NCI-H526 treated with DMSO at 0.1 percent for 48 hours (cell line): ENCODE results near the gene METTL17.
"Not testable (repeated sequence)": the region's sequence is repeated elsewhere in the genome, so short reads cannot be mapped to it uniquely, and the experiment has no call there.

Source experiments
- DNase-seq: peaks from one replicate; lab custom pipeline; 2025; lab: John Stamatoyannopoulos, UW

Gene METTL17, protein sequence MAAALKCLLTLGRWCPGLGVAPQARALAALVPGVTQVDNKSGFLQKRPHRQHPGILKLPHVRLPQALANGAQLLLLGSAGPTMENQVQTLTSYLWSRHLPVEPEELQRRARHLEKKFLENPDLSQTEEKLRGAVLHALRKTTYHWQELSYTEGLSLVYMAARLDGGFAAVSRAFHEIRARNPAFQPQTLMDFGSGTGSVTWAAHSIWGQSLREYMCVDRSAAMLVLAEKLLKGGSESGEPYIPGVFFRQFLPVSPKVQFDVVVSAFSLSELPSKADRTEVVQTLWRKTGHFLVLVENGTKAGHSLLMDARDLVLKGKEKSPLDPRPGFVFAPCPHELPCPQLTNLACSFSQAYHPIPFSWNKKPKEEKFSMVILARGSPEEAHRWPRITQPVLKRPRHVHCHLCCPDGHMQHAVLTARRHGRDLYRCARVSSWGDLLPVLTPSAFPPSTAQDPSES

GRCh38 chr14:20989787-20990600 is at the start of gene METTL17:
TSS of gene METTL17 (plus strand) at chr14:20989980. CDS start at chr14:20990003, 23 bp downstream.
- peak; percentile 85 for DNase-seq

GRCh38 chr14:20945146-20945545 is 44.6 kb upstream of the METTL17 start:
- not testable (repeated sequence) for DNase-seq

GRCh38 chr14:20946707-20947106 is 43.1 kb upstream of the METTL17 start:
- not testable (repeated sequence) for DNase-seq

DNA sequence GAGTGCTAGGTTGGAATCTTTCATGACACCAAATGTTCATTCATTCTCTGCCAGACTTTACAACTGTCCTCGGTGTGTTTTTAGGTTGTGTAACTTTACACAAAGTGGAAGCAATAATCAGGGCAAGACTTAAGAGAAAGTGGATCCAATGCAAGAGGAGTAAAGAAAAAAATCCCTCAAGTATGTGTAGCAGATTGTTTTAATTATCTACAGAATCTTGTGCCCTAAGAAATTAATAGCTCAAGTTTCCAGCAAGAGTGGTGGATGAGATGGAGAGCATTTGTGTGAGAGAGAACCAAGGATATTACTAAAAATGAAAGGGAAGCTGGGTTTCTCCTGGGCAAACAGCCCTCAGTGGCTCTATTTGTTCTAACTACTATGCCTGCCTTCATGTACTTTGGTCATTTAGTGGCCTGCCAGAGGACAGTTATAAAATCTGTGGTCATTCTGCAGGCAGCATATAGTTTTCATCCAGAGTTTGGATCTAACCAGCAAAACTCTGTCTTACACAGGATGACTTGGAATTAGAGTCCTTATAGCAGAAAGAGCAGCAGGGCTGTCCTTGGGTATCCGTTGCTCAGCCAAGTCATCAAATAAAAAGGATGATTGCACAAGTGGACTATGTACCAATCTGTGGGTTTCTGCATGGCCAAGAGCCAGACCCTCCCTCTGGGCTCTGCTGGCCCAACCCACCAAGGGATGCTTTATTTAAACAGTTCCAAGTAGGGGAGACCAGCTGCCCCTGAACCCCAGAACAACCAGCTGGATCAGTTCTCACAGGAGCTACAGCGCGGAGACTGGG is 34.8 kb upstream of the METTL17 start, which contains the start of gene RNASE2:
Gene RNASE2 (plus strand): TSS at position 752 of the 802 bp plus-strand sequence. CDS start 285 bp downstream, outside the sequence.
- not testable (repeated sequence) for DNase-seq

DNA sequence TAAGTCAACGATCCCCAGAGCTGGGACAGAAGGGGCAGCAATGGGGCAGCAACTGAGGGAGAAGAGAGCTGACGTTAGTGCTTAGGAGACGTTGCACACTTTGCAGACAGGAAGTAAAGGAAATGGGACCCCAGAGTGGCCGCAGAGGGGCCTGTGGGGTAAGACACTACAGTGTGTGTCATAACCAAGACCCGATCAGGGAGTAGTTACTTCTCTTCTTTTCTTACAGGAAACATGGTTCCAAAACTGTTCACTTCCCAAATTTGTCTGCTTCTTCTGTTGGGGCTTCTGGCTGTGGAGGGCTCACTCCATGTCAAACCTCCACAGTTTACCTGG is 34.3 kb upstream of the METTL17 start:
- DNase-seq: not testable (repeated sequence)

DNA sequence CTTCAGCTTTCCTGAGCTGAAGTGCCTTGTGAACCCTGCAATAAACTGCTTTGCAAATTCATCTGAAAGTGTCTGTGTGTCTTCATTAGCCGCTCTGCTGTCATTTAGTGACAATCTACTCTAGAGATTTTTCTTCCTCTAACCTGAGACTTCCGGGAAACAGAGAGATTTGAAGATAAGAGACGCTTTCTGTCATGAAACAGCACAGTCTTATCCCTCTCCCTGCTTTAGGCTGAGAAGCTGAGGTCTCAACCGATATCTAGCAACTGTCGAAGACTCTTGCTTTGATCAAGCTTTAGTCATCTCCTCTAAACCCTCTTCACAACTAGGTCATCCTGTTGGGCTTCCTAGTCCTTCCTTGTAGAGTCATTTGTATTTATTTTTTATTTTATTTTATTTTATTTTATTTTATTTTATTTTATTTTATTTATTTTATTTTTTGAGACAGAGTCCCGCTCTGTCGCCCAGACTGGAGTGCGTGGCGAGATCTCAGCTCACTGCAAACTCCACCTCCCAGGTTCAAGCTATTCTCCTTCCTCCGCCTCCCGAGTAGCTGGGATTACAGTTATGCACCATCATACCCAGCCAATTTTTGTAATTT is 33.3 kb upstream of the METTL17 start:
- DNase-seq: no peak

DNA sequence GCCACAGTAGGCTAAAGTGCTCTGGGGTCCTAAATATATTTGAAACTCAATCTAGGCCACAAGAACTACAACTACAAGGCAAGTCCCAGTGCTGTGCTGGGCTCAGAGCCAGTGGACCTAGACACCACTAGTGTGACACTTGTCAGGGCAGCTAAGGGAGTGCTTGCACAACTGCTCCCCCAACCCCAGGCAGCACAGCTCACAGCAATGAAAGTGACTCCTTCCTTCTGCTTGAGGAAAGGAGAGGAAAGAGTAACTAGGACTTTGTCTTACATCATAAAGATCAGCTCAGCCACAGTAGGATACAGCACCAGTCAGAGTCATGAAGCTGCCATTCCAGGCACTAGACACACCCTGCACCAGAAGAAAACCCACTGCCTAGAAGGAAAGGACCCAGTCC is 30.8 kb upstream of the METTL17 start:
- DNase-seq: not testable (repeated sequence)

GRCh38 chr14:20969336-20969735 is 20.4 kb upstream of the METTL17 start:
- no peak for DNase-seq

DNA sequence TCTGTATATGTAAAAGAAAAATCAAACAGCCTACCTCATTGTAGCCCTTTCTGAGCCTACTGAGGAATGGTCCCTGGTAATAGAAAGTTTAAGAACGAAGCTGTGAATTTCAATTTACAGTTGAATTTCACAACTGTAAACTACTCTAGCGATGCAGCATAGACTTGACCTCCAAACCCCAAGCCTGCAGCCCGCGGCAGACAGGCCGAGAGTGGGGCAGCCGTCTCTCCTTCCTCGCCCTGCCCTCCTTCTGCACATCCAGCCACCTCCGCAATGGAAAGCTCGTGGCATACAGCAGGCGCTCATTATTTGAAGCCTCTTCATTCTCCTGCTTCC is 19.2 kb upstream of the METTL17 start:
- no peak for DNase-seq

- DNase-seq: peak; percentile 54
Observed at GRCh38 chr14:20970983-20971704, 18.6 kb upstream of the METTL17 start.

DNA sequence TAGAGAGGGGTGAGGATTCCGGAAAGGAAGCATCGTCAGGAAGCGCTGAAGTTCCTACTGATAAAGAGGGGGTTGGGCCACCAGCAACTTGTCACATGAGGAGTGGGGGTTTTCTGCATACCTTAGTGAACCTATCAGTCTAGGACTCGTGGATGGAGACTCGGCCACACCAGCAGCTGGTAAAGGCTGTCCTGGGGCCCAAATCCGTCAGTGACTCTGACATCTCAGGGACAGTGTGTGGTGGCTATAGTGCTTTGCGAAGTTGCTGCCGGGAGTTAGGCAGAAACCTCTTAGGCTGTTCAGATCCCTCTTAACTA is 18.1 kb upstream of the METTL17 start:
- no peak for DNase-seq

- DNase-seq: no peak
Observed at GRCh38 chr14:20973501-20973900, 16.3 kb upstream of the METTL17 start.

DNA sequence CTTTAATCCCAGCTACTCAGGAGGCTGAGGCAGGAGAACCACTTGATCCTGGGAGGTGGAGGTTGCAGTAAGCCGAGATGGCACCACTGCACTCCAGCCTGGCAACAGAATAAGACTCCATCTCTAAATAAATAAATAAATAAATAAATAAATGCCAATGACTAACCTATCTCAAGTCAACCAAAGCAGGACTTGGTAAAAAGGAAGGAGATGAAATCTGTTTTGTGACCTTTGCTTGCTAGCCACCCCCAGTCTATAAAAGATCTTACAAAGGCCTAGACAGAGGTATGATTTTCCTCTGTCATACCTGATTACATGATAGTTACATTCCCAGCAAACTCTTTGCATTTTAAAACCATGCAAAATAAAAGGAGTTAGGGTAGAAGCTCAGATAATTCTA is 13.5 kb upstream of the METTL17 start:
- no peak for DNase-seq

GRCh38 chr14:20978687-20979086 is 11.1 kb upstream of the METTL17 start:
- no peak for DNase-seq

DNA sequence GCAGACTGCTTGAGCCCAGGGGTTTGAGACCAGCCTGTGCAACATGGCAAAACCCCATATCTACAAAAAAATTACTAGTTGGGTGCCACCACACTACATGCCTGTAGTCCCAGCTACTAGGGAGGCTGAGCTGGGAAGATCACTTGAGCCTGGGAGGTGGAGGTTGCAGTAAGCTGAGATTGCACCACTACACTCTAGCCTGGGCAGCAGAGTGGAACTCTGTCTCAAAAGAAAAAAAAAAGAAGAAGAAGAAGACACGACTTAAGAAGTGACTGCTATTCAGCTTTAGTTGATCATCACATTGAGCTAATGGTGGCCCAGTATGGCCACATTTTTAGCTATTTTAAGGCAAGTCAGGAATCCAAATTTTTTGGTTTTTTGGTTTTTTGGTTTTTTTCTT is 8.9 kb upstream of the METTL17 start:
- no peak for DNase-seq

- no peak for DNase-seq
Observed at GRCh38 chr14:20982646-20983369, 7.0 kb upstream of the METTL17 start.

GRCh38 chr14:20985650-20986049 is 4.1 kb upstream of the METTL17 start:
- DNase-seq: not testable (repeated sequence)

DNA sequence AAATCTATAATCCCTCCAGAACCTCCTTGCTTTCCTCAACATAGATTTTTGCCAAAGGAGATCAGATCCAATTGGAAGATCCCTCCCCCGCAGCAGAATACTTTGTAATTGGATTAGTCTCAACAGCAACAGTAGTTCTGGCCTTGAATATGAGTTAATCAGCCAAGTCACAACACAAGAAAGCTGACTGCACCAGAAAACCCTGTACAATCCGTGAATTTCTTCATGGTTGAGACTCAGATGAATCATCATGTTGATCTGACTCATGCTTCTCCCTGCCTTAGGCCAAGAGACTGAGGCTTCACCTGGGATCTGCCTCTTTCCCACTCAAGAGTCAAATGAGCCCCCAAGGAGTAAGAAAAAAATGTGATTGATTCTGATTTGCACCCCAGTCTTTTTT is 3.0 kb upstream of the METTL17 start:
- DNase-seq: no peak

- DNase-seq: no peak
Observed at GRCh38 chr14:20988717-20989470, 886 bp upstream of the METTL17 start.

- no peak for DNase-seq
Observed at GRCh38 chr14:20989471-20989786, 351 bp upstream of the METTL17 start.
